Measurements from ENCODE around the gene ZNF792.
"Not testable (repeated sequence)": the region's sequence is repeated elsewhere in the genome, so short reads cannot be mapped to it uniquely, and the experiment has no call there.

DNA sequence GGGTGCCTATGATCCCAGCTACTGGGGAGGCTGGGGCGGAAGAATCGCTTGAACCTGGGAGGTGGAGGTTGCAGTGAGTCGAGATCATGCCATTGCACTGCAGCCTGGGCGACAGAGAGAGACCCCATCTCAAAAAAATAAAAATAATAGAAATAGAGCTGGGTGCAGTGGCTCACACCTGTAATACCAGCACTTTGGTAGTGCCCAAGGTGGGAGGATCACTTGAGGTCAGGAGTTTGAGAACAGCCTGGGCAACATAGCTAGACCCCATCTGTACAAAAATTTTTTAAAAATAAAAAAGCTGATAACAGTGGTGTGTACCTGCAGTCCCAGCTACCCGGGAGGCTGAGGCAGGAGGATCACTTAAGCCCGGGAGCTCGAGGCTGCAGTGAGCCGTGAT lies 43.4 kb upstream of the ZNF792 start:
- TF ChIP-seq, protein P1, sequence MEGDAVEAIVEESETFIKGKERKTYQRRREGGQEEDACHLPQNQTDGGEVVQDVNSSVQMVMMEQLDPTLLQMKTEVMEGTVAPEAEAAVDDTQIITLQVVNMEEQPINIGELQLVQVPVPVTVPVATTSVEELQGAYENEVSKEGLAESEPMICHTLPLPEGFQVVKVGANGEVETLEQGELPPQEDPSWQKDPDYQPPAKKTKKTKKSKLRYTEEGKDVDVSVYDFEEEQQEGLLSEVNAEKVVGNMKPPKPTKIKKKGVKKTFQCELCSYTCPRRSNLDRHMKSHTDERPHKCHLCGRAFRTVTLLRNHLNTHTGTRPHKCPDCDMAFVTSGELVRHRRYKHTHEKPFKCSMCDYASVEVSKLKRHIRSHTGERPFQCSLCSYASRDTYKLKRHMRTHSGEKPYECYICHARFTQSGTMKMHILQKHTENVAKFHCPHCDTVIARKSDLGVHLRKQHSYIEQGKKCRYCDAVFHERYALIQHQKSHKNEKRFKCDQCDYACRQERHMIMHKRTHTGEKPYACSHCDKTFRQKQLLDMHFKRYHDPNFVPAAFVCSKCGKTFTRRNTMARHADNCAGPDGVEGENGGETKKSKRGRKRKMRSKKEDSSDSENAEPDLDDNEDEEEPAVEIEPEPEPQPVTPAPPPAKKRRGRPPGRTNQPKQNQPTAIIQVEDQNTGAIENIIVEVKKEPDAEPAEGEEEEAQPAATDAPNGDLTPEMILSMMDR (IDR thresholded peaks at IDR 0.05; ENCODE audit: insufficient read depth, low read depth, low read length): not testable (repeated sequence)
- not testable (repeated sequence) for TF ChIP-seq EZH2 (IDR thresholded peaks at IDR 0.05; ENCODE audit: insufficient read depth, low read length)
